Left lobe of liver (tissue), 2 donors: Measurements from ENCODE around the gene TTLL11. TPM values are rescaled to one million over a fixed set of nuclear protein-coding genes. Genes with fewer than 3 reads are reported as not detected.

Source experiments
- ATAC-seq: fragments of 200-7000 bp; cut with Tn5 transposase; one replicate; pipeline ENCODE4 v1.9.1; 2020; ENCODE audit warnings: mild to moderate bottlenecking, moderate library complexity
- DNase-seq: peaks from one replicate; pipeline ENCODE4 v3.0.0-alpha.2; 2020; ENCODE audit warnings: low spot score
- total RNA-seq: library from RNA; stranded (reverse); gene quantifications from one replicate; pipeline ENCODE4 v1.2.1, GENCODE V29; 2021
- donor health status: DM: no; HTN: no; CAD: no; lungs with moderate emphysema.
- donor health status: DM: no; HTN: yes; CAD: no.

Gene TTLL11
- total RNA-seq, 1 donor from 2014 or later, result 2.8 TPM

DNA sequence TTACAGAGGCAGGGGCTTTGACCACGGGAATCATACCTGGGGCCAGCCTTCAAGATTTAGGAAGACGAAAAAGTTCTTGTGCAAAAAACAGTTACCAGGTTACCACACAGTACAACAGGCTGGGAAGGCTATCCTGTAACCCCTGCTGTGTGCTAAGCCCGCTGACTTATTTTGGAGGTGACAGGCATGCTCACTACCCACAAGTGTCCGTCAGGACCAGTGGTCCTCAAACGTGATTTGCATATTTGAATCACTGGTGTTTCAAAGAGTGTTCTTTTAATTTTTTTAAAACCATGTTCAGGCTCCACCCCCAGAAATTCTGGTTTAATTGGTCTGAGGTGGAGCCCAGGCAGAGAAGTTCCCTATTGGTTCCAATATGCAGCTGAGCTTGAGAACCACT is 146.6 kb downstream of the TTLL11 start:
- DNase-seq (no peak), ATAC-seq (no peak)

GRCh38 chr9:121945849-121946248 is 147.3 kb downstream of the TTLL11 start:
- ATAC-seq (no peak), DNase-seq (no peak)

- ATAC-seq, result no peak
These were observed 147.8 kb downstream of the TTLL11 start for GRCh38 chr9:121945281-121945680.

GRCh38 chr9:121944711-121945191 is 148.4 kb downstream of the TTLL11 start:
- DNase-seq (no peak), ATAC-seq (no peak)

More at GRCh38 chr9:121945281-121945680, 147.8 kb downstream of the TTLL11 start:
- DNase-seq, result no peak

- no peak for DNase-seq
- ATAC-seq, result no peak
These were observed 149.6 kb downstream of the TTLL11 start for GRCh38 chr9:121943463-121943862.

- DNase-seq (no peak), ATAC-seq (no peak)
These were observed 150.2 kb downstream of the TTLL11 start for GRCh38 chr9:121942866-121943382.

GRCh38 chr9:121942313-121942712 is 150.8 kb downstream of the TTLL11 start:
- DNase-seq (no peak), ATAC-seq (peak; percentile 55)

DNA sequence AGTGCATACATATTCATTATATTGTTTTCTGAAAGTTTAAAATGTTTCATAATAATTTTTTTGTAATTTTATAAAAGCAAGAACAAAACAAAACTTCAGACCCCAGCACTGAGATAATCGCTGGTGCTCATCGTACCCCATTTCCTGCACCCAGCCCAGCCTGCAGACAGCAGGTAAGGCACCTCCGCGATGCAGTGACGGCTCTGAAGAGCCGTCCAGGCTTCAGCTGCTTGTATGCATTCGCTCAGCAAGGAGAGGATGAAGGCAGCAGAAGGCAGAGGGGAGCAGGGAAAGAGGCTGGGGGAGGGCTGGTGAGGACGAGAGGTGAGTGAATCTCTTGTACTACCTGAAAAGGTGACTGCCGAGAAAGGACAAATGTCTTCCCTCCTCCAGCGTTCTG is 153.5 kb downstream of the TTLL11 start:
- DNase-seq (no peak), ATAC-seq (no peak)

DNA sequence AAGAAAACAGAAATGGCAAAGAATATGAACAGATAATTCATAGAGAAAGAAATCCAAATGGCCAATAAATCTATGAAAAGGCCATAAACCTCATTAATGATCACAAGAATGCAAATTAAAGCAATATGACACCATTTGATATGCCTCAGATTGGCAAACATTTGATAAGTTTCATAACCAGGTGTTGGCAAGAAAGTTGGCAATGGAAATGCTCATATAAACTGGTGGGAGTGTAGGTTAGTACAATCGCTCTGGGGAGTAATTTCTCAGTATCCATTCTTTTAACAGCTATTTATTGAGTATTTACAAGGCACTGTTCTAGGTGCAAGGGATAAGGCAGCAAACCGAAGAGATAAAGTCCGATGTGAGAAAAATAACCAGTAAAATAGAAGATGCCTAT is 154.5 kb downstream of the TTLL11 start:
- ATAC-seq, result peak; percentile 45
- no peak for DNase-seq

DNA sequence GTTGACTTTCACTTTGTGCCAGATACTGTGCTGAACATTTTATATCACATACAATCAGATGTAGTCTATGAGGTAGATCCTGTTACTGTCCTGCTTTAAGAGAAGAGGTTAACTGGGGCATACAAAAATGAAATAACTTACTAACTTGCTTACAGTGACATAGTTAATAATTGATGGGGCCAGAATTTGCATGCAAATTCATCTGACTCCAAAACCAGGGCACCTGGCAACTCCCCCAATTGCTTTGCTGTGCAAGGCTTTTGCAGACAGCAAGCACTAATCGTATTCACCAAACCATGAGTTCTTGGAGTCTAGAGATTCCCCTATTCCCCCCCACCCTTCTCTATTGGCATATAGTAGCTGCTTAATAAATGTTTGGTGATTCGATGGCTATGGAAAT is 155.9 kb downstream of the TTLL11 start:
- DNase-seq (no peak), ATAC-seq (peak; percentile 33)

GRCh38 chr9:121935739-121936138 is 157.4 kb downstream of the TTLL11 start:
- ATAC-seq (no peak), DNase-seq (no peak)

- ATAC-seq (peak; percentile 98), DNase-seq (peak; percentile 66)
These were observed 162.2 kb downstream of the TTLL11 start for GRCh38 chr9:121930956-121931355.

DNA sequence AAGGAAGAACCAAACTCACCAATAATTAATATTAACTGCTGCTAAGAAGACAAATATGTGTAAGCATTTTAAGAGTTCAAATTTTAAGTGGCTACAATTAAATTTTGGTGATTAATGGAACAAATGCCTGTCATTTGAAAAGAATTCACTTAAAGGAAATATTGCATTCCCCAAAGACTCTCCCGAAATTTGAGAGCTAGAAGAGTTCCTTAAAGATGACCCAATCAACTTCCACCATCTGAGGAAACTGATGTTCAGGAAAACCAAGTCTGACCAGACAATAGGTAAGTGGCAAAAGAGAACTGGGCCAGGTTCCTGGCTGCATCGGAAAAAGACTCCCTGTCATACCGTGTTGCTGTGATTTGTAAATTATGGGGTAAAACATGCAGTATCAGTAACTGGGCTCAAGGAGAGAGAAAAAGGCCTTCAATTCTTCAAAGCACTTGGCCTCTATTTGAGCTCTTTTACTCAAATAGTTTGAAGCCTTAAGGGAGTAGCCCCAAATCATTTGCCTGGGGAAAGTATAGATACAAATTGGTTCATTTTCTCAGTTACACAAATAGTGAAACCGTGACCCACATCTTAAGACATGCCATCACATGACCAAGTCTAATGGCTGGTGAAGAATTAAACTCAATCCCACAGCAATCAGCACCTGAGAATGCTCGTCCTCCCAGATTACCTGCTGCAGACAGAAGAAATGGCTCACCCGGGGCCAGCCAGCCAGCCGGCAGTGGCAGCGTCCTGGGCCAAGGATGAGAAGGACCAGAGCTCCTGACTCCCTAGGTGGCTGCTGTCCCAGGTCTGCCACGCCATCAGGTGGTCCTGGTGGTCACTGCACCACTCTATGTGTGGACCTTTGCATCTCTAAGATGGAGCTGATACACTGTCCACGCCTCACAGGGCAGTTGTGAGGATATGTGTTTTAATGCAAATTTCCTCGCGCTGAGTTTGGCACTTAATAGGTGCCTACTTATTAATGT is 162.9 kb downstream of the TTLL11 start:
- DNase-seq (no peak), ATAC-seq (peak; percentile 10)

DNA sequence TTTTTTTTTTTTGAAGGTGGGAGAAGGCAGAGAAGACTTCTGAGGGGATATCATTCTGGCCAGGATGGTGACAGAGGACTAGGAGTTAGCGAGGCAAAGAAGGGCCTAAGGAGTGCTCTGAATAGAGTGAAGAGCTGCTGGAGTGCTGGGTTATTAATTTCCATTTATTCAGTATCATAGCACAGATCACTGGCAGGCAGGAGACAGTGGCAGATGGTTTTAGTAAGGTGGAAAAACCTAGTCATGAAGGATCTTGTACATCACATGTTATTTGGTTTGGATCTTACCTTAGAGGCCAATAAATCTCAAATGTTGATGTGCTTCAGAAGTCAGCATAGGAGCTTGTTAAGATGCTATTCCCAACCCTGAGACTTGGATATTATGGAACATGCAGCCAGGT is 165.5 kb downstream of the TTLL11 start:
- no peak for ATAC-seq
- no peak for DNase-seq

DNA sequence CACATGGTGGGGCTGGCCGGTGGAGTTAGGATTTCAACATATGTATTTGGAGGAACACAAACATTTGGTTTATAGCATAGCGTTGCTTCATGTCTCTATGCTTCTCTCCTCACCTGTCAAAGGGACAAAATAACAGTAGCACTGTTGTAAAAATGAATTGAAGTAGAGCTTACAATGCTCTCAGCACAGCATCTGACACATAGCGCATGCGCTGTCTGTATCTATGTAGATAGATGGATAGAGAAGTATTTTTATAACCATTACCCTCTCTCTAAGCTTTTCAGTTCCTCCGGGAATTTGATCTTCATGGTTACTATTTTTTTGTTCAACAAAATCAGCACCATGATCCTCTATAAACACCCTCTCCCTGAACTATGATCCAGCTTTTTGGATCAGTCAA is 166.0 kb downstream of the TTLL11 start:
- DNase-seq (no peak), ATAC-seq (no peak)

GRCh38 chr9:121926351-121926801 is 166.7 kb downstream of the TTLL11 start:
- ATAC-seq (no peak), DNase-seq (no peak)

DNA sequence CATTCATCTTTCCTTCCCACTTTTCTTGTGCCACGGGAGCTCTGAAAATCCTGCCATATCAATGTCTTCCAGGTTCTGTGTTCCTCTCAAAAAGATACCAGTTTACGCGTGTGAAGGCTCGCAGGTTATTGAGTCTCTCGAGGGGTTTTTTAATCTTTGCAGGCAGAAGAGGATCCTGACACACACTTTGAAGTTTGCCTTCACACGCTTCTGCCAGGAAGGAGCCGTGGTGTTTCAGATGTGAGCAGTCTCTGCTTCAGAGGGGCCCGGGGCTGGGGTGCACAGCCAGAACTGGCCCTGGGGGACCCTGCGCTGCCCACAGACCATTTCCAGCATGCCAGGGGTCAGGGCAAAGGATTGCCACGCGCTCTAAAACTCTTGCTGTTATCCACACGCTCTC is 167.2 kb downstream of the TTLL11 start:
- no peak for ATAC-seq
- DNase-seq, result no peak

DNA sequence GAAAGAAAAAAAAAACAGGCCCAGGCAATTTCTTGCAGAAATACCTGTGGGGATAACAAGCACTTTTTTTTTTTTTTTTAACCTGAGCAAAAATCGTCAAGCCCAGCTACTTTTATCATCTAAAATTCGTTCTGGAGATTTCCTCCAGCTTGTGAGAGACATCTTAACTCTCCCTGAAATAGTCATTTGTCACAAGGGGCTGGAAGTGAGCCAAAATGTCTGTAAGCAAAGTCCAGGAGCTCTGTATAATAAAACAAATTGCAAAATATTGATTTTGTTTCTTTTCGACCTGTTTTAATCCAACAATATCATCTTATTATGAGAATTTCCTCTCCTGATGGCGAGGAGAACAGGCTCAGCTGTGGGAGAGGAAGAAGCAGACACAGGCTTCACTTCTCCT is 168.4 kb downstream of the TTLL11 start:
- peak; percentile 55 for ATAC-seq
- no peak for DNase-seq

- no peak for ATAC-seq
- no peak for DNase-seq
These were observed 171.7 kb downstream of the TTLL11 start for GRCh38 chr9:121921444-121921843.

DNA sequence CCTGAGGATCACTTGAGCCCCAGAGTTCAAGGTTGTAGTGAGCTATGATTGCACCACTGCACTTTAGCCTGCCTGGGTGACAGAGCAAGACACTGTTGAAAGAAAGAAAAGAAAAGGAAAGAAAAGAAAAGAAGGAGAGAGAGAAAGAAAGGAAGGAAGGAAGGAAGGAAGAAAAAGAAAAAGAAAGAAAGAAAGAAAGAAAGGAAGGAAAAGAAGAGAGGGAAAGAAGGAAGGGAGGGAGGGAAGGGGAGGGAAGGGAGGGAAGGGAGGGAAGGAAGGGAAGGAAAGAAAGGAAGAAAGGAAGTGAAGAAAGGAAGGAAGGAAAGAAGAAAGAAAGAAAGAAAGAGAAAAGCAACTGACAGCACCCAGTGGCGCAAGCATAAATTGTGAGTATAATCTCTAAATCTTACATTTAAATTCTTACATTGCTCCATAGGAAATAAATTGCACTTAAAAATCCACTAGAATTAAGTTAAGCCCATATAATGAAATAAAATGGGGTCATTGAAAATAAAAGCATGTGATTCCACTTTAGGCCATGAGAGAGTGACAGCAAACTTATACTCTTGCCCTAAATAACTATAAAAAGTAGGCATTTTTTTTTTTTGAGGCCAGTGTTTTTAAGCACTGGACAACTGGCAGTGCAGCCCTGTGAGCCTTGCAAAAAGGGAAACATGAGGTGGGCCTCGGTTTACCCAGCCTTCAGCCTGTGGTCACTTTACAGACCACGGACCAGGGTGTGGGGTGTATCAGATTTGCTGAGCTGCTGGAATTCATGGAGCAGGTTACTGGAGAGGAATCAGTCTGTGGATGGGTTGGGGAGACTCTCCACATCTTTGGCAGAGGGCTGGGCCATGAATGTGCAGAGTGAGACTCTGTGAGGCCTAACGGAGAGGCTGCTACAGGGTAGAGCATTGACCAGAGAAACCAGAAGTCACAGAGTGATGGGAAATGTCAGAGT is 175.5 kb downstream of the TTLL11 start:
- no peak for ATAC-seq

GRCh38 chr9:121915304-121915625 is 177.8 kb downstream of the TTLL11 start:
- no peak for ATAC-seq
- no peak for DNase-seq

More for the DNA sequence above, 175.5 kb downstream of the TTLL11 start:
- DNase-seq, result no peak
